WTC11 (cell line): ENCODE measurements around the gene KIF5A. TPM values are rescaled to one million over a fixed set of nuclear protein-coding genes. Genes with fewer than 3 reads are reported as not detected.

Source experiments
- ATAC-seq: fragments of 200-7000 bp; cut with Tn5 transposase; 2 replicates; pipeline ENCODE4 v1.10.0; 2021; ENCODE audit warnings: mild to moderate bottlenecking, moderate library complexity
- CTCF ChIA-PET: fragments of 300-600 bp; sonication (Branson Sonifier 250); formaldehyde crosslinking; loops from one replicate; lab custom pipeline; 2021; ENCODE audit warnings: antibody characterized with exemption; lab: Charles Lee
- POLR2A ChIA-PET: fragments of 350-600 bp; sonication (Branson Sonifier 250); formaldehyde crosslinking; loops from one replicate; lab custom pipeline; 2021; ENCODE audit warnings: antibody characterized with exemption; lab: Charles Lee
- DNase-seq: peaks from one replicate; pipeline ENCODE4 v3.0.0; 2021; ENCODE audit warnings: low spot score
- H3K27ac Mint-ChIP-seq: 2 replicates; pipeline ENCODE4 v1.8.0; 2021; ENCODE audit warnings: mixed read lengths
- H3K27me3 Mint-ChIP-seq: 2 replicates; pipeline ENCODE4 v1.8.0; 2021; ENCODE audit warnings: low read depth, mild to moderate bottlenecking, moderate library complexity, mixed read lengths
- H3K36me3 Mint-ChIP-seq: 2 replicates; pipeline ENCODE4 v1.8.0; 2021; ENCODE audit warnings: mixed read lengths
- H3K4me1 Mint-ChIP-seq: 2 replicates; pipeline ENCODE4 v1.8.0; 2022; ENCODE audit warnings: mixed read lengths
- H3K4me3 Mint-ChIP-seq: 2 replicates; pipeline ENCODE4 v1.8.0; 2021; ENCODE audit warnings: mild to moderate bottlenecking, moderate library complexity, mixed read lengths
- H3K9me3 Mint-ChIP-seq: 2 replicates; pipeline ENCODE4 v1.8.0; 2021; ENCODE audit warnings: mixed read lengths
- AFF4 ChIP-seq: sonication (generic); formaldehyde crosslinking; IDR thresholded peaks from 2 replicates; pipeline ENCODE4 v1.8.1; 2023; ENCODE audit warnings: mild to moderate bottlenecking, missing genetic modification reagents, borderline replicate concordance
- ATF1 ChIP-seq: sonication (generic); formaldehyde crosslinking; IDR thresholded peaks from 2 replicates; pipeline ENCODE4 v1.8.1; 2023; ENCODE audit warnings: mild to moderate bottlenecking, moderate library complexity, missing genetic modification reagents
- E2F4 ChIP-seq: sonication (generic); formaldehyde crosslinking; IDR thresholded peaks from 2 replicates; pipeline ENCODE4 v1.8.1; 2022; ENCODE audit warnings: low read depth, mild to moderate bottlenecking, moderate library complexity, missing genetic modification reagents, borderline replicate concordance
- FOXK1 ChIP-seq: sonication (generic); formaldehyde crosslinking; IDR thresholded peaks from 2 replicates; pipeline ENCODE4 v1.8.0; 2022; ENCODE audit warnings: mild to moderate bottlenecking, moderate library complexity, missing genetic modification reagents
- FOXP1 ChIP-seq: sonication (generic); formaldehyde crosslinking; IDR thresholded peaks from 2 replicates; pipeline ENCODE4 v1.8.0; 2022; ENCODE audit warnings: missing genetic modification reagents, mild to moderate bottlenecking, moderate library complexity, borderline replicate concordance
- GRHL2 ChIP-seq: fragments of 250-450 bp; sonication (Bioruptor Pico); IDR thresholded peaks from 2 replicates; pipeline ENCODE4 v1.8.0; 2022; ENCODE audit warnings: mild to moderate bottlenecking, moderate library complexity; ENCODE audit not compliant: insufficient replicate concordance, severe bottlenecking
- JAZF1 ChIP-seq: fragments of 250-450 bp; sonication (Bioruptor Pico); IDR thresholded peaks from 2 replicates; pipeline ENCODE4 v1.9.0; 2021; ENCODE audit warnings: moderate library complexity, mild to moderate bottlenecking, inconsistent platforms
- KAT7 ChIP-seq: sonication (generic); formaldehyde crosslinking; IDR thresholded peaks from 2 replicates; pipeline ENCODE4 v1.8.1; 2023; ENCODE audit warnings: missing genetic modification reagents, mild to moderate bottlenecking, borderline replicate concordance
- MXD4 ChIP-seq: fragments of 250-450 bp; sonication (Bioruptor Pico); IDR thresholded peaks from 2 replicates; pipeline ENCODE4 v1.8.0; 2021; ENCODE audit warnings: mild to moderate bottlenecking, moderate library complexity, borderline replicate concordance
- NR2C2 ChIP-seq: sonication (generic); formaldehyde crosslinking; IDR thresholded peaks from 2 replicates; pipeline ENCODE4 v1.8.0; 2022; ENCODE audit warnings: mild to moderate bottlenecking, missing genetic modification reagents
- OVOL2 ChIP-seq: fragments of 250-450 bp; sonication (Bioruptor Pico); IDR thresholded peaks from 2 replicates; pipeline ENCODE4 v1.9.0; 2021; ENCODE audit warnings: mild to moderate bottlenecking, borderline replicate concordance
- SOX15 ChIP-seq: fragments of 250-450 bp; sonication (Bioruptor Pico); IDR thresholded peaks from 2 replicates; pipeline ENCODE4 v1.9.0; 2021; ENCODE audit warnings: mild to moderate bottlenecking
- SP1 ChIP-seq: sonication (generic); formaldehyde crosslinking; conservative IDR thresholded peaks from 2 replicates; pipeline ENCODE4 v1.8.1; 2022; ENCODE audit warnings: missing genetic modification reagents
- TEAD1 ChIP-seq: sonication (generic); formaldehyde crosslinking; IDR thresholded peaks from 2 replicates; pipeline ENCODE4 v1.8.0; 2022; ENCODE audit warnings: mild to moderate bottlenecking, missing genetic modification reagents
- TP53 ChIP-seq: sonication (generic); formaldehyde crosslinking; IDR thresholded peaks from 2 replicates; pipeline ENCODE4 v1.8.1; 2023; ENCODE audit warnings: mild to moderate bottlenecking, missing genetic modification reagents
- ZBTB21 ChIP-seq: sonication (generic); formaldehyde crosslinking; IDR thresholded peaks from 2 replicates; pipeline ENCODE4 v1.8.1; 2023; ENCODE audit warnings: mild to moderate bottlenecking, missing genetic modification reagents, borderline replicate concordance
- ZNF219 ChIP-seq: sonication (generic); formaldehyde crosslinking; IDR thresholded peaks from 2 replicates; pipeline ENCODE4 v1.8.0; 2023; ENCODE audit warnings: missing genetic modification reagents, mild to moderate bottlenecking, borderline replicate concordance
- ZNF263 ChIP-seq: sonication (generic); formaldehyde crosslinking; IDR thresholded peaks from 2 replicates; pipeline ENCODE4 v1.8.1; 2022; ENCODE audit warnings: low read depth, mild to moderate bottlenecking, moderate library complexity, missing genetic modification reagents
- total RNA-seq: library from RNA; stranded (reverse); gene quantifications from 3 replicates; pipeline ENCODE4 v1.2.3, GENCODE V29; 2021
- TF ChIP-seq, protein P1 (sequence below): sonication (generic); formaldehyde crosslinking; IDR thresholded peaks from 2 replicates; pipeline ENCODE4 v1.8.0; 2022; ENCODE audit warnings: mild to moderate bottlenecking, missing genetic modification reagents
- TF ChIP-seq, protein P2 (sequence below): sonication (generic); formaldehyde crosslinking; IDR thresholded peaks from 2 replicates; pipeline ENCODE4 v1.8.1; 2023; ENCODE audit warnings: mild to moderate bottlenecking, moderate library complexity, missing genetic modification reagents
- TF ChIP-seq, protein P3 (sequence below): sonication (generic); formaldehyde crosslinking; IDR thresholded peaks from 2 replicates; pipeline ENCODE4 v1.8.1; 2023; ENCODE audit warnings: mild to moderate bottlenecking, missing genetic modification reagents

The KIF5A gene
- total RNA-seq, 1 experiment from 2014 or later = 16.1 TPM

DNA sequence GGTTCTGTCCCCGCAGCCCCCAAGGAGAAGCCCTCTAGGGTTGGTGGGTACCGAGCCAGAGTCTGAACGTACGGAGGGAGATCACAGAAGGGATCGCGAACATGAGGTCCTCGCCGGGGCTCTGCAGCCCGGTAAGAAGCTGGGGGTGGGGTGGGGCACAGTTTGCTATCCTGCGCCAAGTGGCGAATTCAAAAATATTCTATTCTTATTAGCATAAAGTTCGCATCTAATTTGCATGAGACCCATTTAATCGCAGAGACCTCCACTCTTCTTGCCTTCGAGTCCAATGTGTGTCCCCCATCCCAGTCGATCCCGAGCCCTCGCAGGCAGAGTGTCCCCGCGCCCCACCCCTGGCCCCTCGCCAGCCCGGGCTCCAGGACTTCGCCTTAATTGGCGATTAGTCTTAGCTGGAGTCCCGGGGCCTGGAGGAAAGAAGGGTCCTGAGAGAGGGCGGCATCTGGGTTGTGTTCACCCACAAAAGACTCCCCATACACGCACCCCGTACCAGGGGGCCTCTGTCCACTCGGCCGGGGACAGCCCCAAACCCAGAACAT is 60.8 kb downstream of the KIF5A start (continued):
- TF ChIP-seq ZBTB21 (CRISPR knock-in tag) (no peak), FOXP1 (CRISPR knock-in tag) (no peak)

DNA sequence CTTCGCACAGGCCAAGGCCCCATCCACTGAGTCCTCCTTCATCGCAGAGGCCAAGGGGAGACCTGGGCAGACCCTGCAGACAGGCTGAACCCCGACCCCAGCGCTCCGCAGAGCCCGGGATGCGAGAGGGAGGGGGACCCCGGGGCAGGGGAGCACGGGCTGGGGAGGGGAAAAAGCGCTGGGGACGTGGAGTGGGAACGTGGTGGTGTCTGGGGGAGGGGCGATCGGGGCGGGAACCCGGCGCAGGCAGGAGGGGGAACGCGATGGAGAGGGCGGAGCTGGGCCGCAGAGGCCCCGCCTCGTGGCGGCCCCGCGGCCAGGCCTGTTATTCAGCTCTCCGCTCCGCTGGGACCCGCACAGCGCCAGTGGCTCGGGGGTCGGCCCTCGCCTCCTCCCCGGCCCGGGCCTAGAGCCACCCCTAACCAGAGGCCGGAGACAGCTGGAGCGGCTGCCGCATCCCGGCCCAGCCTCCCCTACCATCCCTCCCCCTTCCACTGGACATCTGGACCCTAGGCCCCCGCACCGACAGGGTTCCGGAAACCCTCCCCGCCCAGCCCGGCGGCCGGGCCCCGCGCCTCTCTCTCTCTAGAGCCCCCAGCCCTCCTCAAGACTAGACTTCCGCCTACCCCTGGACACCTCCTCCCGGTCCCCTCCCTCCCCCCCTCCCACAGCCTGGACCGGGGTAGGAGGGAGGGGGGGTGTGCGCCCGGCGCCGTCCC is 61.4 kb downstream of the KIF5A start, which contains the start of gene ARHGEF25:
TSS of gene ARHGEF25 (plus strand) at position 328 of the 719 bp plus-strand sequence. CDS start 460 bp downstream, outside the sequence.
- peak; percentile 73 for DNase-seq
- Mint-ChIP-seq H3K27me3 (peaks cover 53% of the 10 kb centered on the region), H3K27ac (no peak within 1 kb of the TSS), H3K4me1 (peaks cover 36% of the 10 kb centered on the region), H3K4me3 (peak within 1 kb of the TSS; percentile 87), H3K9me3 (no peaks in the 10 kb centered on the region), H3K36me3 (peaks cover 12% of the 10 kb centered on the region)
- peak; percentile 67 for ATAC-seq
- POLR2A ChIA-PET = interaction anchor here (0.7 to 2.0 kb wide), 2 partner anchors 9 to 20 kb away, joined by 4 to 11 read pairs; partner anchors contain the start of gene PIP4K2C
- CTCF ChIA-PET = interaction anchor here (0.6 to 5.4 kb wide), 14 partner anchors 9 to 1051 kb away, joined by 3 to 34 read pairs (median 4); partner anchors contain the start of genes B4GALNT1, CYP27B1, OS9 and PIP4K2C
- TF ChIP-seq SP1 (peak; percentile 71), FOXK1 (CRISPR knock-in tag) (0 out of 2 replicates have a peak, but pooled peaks have one; percentile 51), TP53 (CRISPR knock-in tag) (0 out of 2 replicates have a peak, but pooled peaks have one; percentile 45), OVOL2 (CRISPR knock-in tag) (no peak), E2F4 (CRISPR knock-in tag) (no peak), TEAD1 (CRISPR knock-in tag) (peak; percentile 59; the same call in 1 of the 2 replicates), ZNF219 (CRISPR knock-in tag) (no peak)
- TF ChIP-seq, protein P1, sequence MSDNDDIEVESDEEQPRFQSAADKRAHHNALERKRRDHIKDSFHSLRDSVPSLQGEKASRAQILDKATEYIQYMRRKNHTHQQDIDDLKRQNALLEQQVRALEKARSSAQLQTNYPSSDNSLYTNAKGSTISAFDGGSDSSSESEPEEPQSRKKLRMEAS = peak; percentile 31; the same call in 1 of the 2 replicates
- TF ChIP-seq, protein P2, sequence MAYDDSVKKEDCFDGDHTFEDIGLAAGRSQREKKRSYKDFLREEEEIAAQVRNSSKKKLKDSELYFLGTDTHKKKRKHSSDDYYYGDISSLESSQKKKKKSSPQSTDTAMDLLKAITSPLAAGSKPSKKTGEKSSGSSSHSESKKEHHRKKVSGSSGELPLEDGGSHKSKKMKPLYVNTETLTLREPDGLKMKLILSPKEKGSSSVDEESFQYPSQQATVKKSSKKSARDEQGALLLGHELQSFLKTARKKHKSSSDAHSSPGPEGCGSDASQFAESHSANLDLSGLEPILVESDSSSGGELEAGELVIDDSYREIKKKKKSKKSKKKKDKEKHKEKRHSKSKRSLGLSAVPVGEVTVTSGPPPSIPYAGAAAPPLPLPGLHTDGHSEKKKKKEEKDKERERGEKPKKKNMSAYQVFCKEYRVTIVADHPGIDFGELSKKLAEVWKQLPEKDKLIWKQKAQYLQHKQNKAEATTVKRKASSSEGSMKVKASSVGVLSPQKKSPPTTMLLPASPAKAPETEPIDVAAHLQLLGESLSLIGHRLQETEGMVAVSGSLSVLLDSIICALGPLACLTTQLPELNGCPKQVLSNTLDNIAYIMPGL = peak; percentile 43; the same call in 1 of the 2 replicates
- TF ChIP-seq, protein P3, sequence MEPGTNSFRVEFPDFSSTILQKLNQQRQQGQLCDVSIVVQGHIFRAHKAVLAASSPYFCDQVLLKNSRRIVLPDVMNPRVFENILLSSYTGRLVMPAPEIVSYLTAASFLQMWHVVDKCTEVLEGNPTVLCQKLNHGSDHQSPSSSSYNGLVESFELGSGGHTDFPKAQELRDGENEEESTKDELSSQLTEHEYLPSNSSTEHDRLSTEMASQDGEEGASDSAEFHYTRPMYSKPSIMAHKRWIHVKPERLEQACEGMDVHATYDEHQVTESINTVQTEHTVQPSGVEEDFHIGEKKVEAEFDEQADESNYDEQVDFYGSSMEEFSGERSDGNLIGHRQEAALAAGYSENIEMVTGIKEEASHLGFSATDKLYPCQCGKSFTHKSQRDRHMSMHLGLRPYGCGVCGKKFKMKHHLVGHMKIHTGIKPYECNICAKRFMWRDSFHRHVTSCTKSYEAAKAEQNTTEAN (CRISPR knock-in tag) = no peak

GRCh38 chr12:57611827-57612710 is 62.2 kb downstream of the KIF5A start:
- CTCF ChIA-PET = interaction anchor here (0.9 to 5.4 kb wide), 12 partner anchors 8 to 191 kb away, joined by 3 to 38 read pairs (median 6); partner anchors contain the start of genes B4GALNT1 and PIP4K2C
- Mint-ChIP-seq H3K27ac (no peak overlapping the region), H3K36me3 (peaks cover 8% of the 10 kb centered on the region; the same call in 1 of the 2 replicates), H3K4me3 (peak overlapping the region; percentile 76), H3K4me1 (peaks cover 36% of the 10 kb centered on the region), H3K27me3 (peaks cover 61% of the 10 kb centered on the region), H3K9me3 (no peaks in the 10 kb centered on the region)
- DNase-seq (no peak), ATAC-seq (no peak)
- POLR2A ChIA-PET = interaction anchor here (2.0 kb wide), 1 partner anchor 8 kb away, joined by 11 read pairs; no protein-coding TSS in a partner anchor
- no peak for TF ChIP-seq ATF1 (CRISPR knock-in tag)
- TF ChIP-seq ZNF263 (CRISPR knock-in tag) = no peak
- TF ChIP-seq KAT7 = no peak
- no peak for TF ChIP-seq MXD4
- no peak for TF ChIP-seq GRHL2 (CRISPR knock-in tag)
- no peak for TF ChIP-seq FOXK1 (CRISPR knock-in tag)
- no peak for TF ChIP-seq SP1
- TF ChIP-seq JAZF1 (CRISPR knock-in tag) = no peak
- TF ChIP-seq NR2C2 (CRISPR knock-in tag) = no peak
- TF ChIP-seq AFF4 (CRISPR knock-in tag) = no peak
- no peak for TF ChIP-seq SOX15 (CRISPR knock-in tag)
